Keratinocyte (primary cell): ENCODE results near the gene SMOC1. TPM values are rescaled to one million over a fixed set of nuclear protein-coding genes. Genes with fewer than 3 reads are reported as not detected.

Experiments used
- DNase-seq: peaks from one replicate; pipeline ENCODE4 v3.0.0-alpha.2; 2011; ENCODE audit warnings: low read depth, missing footprints, low spot score
- FAIRE-seq: peaks from 2 replicates; lab custom pipeline; 2011; peaks lifted over from hg19 to GRCh38; lab: Jason Lieb, UNC
- H2AFZ ChIP-seq: 2 replicates; pipeline ENCODE4 v1.6.0; 2012; ENCODE audit warnings: low read length, control low read depth, inconsistent platforms; ENCODE audit not compliant: control insufficient read depth
- H3K27ac ChIP-seq: 2 replicates; pipeline ENCODE4 v1.5.1; 2011; ENCODE audit warnings: low read length; ENCODE audit not compliant: control insufficient read depth, insufficient read depth
- H3K27me3 ChIP-seq: 3 replicates; pipeline ENCODE4 v1.6.0; 2011; ENCODE audit warnings: low read length; ENCODE audit not compliant: control insufficient read depth, insufficient read depth; ENCODE audit errors: extremely low read depth
- H3K36me3 ChIP-seq, 2 experiments: 2 replicates in 1 of 2; 3 replicates in 1 of 2; pipeline ENCODE4 v1.5.1; 2011; ENCODE audit warnings: low read length in 2 of 2, mild to moderate bottlenecking in 1 of 2; ENCODE audit not compliant: control insufficient read depth in 2 of 2, insufficient read depth in 2 of 2; ENCODE audit errors: extremely low read depth in 1 of 2
- H3K4me1 ChIP-seq: 3 replicates; pipeline ENCODE4 v1.5.1; 2011; ENCODE audit warnings: low read length; ENCODE audit not compliant: control insufficient read depth, insufficient read depth; ENCODE audit errors: extremely low read depth
- H3K4me2 ChIP-seq: 3 replicates; pipeline ENCODE4 v1.6.0; 2011; ENCODE audit warnings: low read depth, low read length; ENCODE audit not compliant: control insufficient read depth, insufficient read depth; ENCODE audit errors: extremely low read depth
- H3K4me3 ChIP-seq, 3 experiments: fragments of 200-600 bp in 1 of 3; sonication (generic) in 1 of 3; 2 replicates in 2 of 3; 3 replicates in 1 of 3; pipeline ENCODE4 v1.5.1; 2011 to 2016; ENCODE audit warnings: low read length in 3 of 3, mild to moderate bottlenecking in 3 of 3, control low read depth in 2 of 3, inconsistent platforms in 1 of 3, low read depth in 1 of 3, mixed read lengths in 1 of 3, mixed run types in 1 of 3, moderate library complexity in 1 of 3; ENCODE audit not compliant: control insufficient read depth in 2 of 3, insufficient read depth in 2 of 3; ENCODE audit errors: extremely low read depth in 1 of 3
- H3K79me2 ChIP-seq: 2 replicates; pipeline ENCODE4 v1.6.0; 2012; ENCODE audit warnings: low read length; ENCODE audit not compliant: control insufficient read depth, insufficient read depth
- H3K9ac ChIP-seq: 3 replicates; pipeline ENCODE4 v1.6.0; 2011; ENCODE audit warnings: low read length; ENCODE audit not compliant: control insufficient read depth, insufficient read depth; ENCODE audit errors: extremely low read depth
- H3K9me1 ChIP-seq: 3 replicates; pipeline ENCODE4 v1.6.0; 2011; ENCODE audit warnings: low read length; ENCODE audit not compliant: control insufficient read depth, insufficient read depth; ENCODE audit errors: extremely low read depth
- H3K9me3 ChIP-seq: 2 replicates; pipeline ENCODE4 v1.5.1; 2012; ENCODE audit warnings: low read depth, low read length; ENCODE audit not compliant: control insufficient read depth
- H4K20me1 ChIP-seq: 3 replicates; pipeline ENCODE4 v1.6.0; 2011; ENCODE audit warnings: low read length; ENCODE audit not compliant: control insufficient read depth, insufficient read depth; ENCODE audit errors: extremely low read depth
- CTCF ChIP-seq, 3 experiments: IDR thresholded peaks in 1 of 3; conservative IDR thresholded peaks in 1 of 3; optimal IDR thresholded peaks in 1 of 3; 2 replicates in 2 of 3; 3 replicates in 1 of 3; pipeline versions ENCODE3 to v1.5.1; 2011; ENCODE audit warnings: low read length in 3 of 3, mild to moderate bottlenecking in 3 of 3, moderate library complexity in 2 of 3, control low read depth in 1 of 3, inconsistent platforms in 1 of 3; ENCODE audit not compliant: insufficient read depth in 2 of 3; ENCODE audit errors: extremely low read depth in 1 of 3
- EZH2 ChIP-seq: IDR thresholded peaks from one replicate; pipeline ENCODE4 v1.6.1; 2012; ENCODE audit warnings: inconsistent platforms, mild to moderate bottlenecking, low read length, moderate library complexity
- dilution Hi-C: fragments of 300-500 bp; cut with MboI; formaldehyde crosslinking; loops from one replicate; pipeline ENCODE4 v1.7.0; 2020; ENCODE audit warnings: low sequenced_read_pairs; ENCODE audit not compliant: extremely low pct_ligation_motif_present
- polyA plus RNA-seq, 5 experiments: library from polyadenylated mRNA; depleted of rRNA in 3 of 5; stranded (reverse) in 3 of 5; stranded (forward) in 1 of 5; unstranded in 1 of 5; fragments of >200 nt; gene quantifications; 1 replicate in 1 of 5; 2 replicates in 3 of 5; 3 replicates in 1 of 5; pipeline versions ENCODE4 v1.2.1 to v1.2.3, GENCODE V29; 2011 to 2012; ENCODE audit warnings: missing spikeins in 2 of 5, low read depth in 1 of 5, low replicate concordance in 1 of 5

Gene SMOC1
- polyA plus RNA-seq, 1 donor (not counting 4 experiments of a cell fraction or from before 2014, with no cell fraction given) = 6.0 TPM

- H3K79me2 ChIP-seq = no peaks in the 10 kb centered on the region
- DNase-seq = no peak
- H2AFZ ChIP-seq = no peak overlapping the region
- H3K27ac ChIP-seq = no peak overlapping the region
- no peak for FAIRE-seq
- H3K36me3 ChIP-seq = no peaks in the 10 kb centered on the region
- no peaks in the 10 kb centered on the region for H3K4me1 ChIP-seq
- dilution Hi-C loops = no loop called here
- no peaks in the 10 kb centered on the region for H3K9me1 ChIP-seq
- no peak overlapping the region for H3K9ac ChIP-seq
- H4K20me1 ChIP-seq = no peaks in the 10 kb centered on the region
- H3K4me2 ChIP-seq = no peak overlapping the region
- no peaks in the 10 kb centered on the region for H3K9me3 ChIP-seq
- no peak overlapping the region for H3K4me3 ChIP-seq
- TF ChIP-seq EZH2 (no peak), CTCF (optimal IDR thresholded peaks at IDR 0.05 in 1 of 3, IDR thresholded peaks at IDR 0.05 in 1 of 3, conservative IDR thresholded peaks at IDR 0.05 in 1 of 3; ENCODE audit: extremely low read depth in 1 of 3, insufficient read depth in 2 of 3, low read length in 3 of 3) (no peak)
- peaks cover 5% of the 10 kb centered on the region for H3K27me3 ChIP-seq
Measured at GRCh38 chr14:69848156-69848555, 31.1 kb upstream of the SMOC1 start.

- FAIRE-seq (no peak), DNase-seq (no peak)
- peaks cover 9% of the 10 kb centered on the region for H3K27me3 ChIP-seq
- no peak overlapping the region for H3K9ac ChIP-seq
- no peak overlapping the region for H2AFZ ChIP-seq
- H3K79me2 ChIP-seq = no peaks in the 10 kb centered on the region
- H3K9me3 ChIP-seq = no peaks in the 10 kb centered on the region
- no peak overlapping the region for H3K4me3 ChIP-seq
- no peak overlapping the region for H3K27ac ChIP-seq
- H3K9me1 ChIP-seq = no peaks in the 10 kb centered on the region
- H3K36me3 ChIP-seq = no peaks in the 10 kb centered on the region
- H4K20me1 ChIP-seq = no peaks in the 10 kb centered on the region
- H3K4me2 ChIP-seq = no peak overlapping the region
- TF ChIP-seq EZH2 = no peak
- no peak for TF ChIP-seq CTCF (optimal IDR thresholded peaks at IDR 0.05 in 1 of 3, IDR thresholded peaks at IDR 0.05 in 1 of 3, conservative IDR thresholded peaks at IDR 0.05 in 1 of 3; ENCODE audit: extremely low read depth in 1 of 3, insufficient read depth in 2 of 3, low read length in 3 of 3)
- dilution Hi-C loops = no loop called here
- no peaks in the 10 kb centered on the region for H3K4me1 ChIP-seq
Measured at GRCh38 chr14:69848903-69849391, 30.3 kb upstream of the SMOC1 start.
